PC-3 (cell line): Measurements from ENCODE around the gene HLCS.

ENCODE experiments used
- CTCF ChIP-seq: fragments of 300-600 bp; sonication (generic); conservative IDR thresholded peaks from 2 replicates; pipeline ENCODE4 v1.5.1; 2017; ENCODE audit warnings: antibody characterized with exemption, low read depth, mild to moderate bottlenecking, low read length
- EZH2 ChIP-seq: fragments of 300-600 bp; sonication (generic); IDR thresholded peaks from one replicate; pipeline ENCODE4 v1.6.1; 2017; ENCODE audit warnings: antibody characterized with exemption, mild to moderate bottlenecking, low read length; ENCODE audit not compliant: unreplicated experiment

- TF ChIP-seq CTCF (no peak), EZH2 (no peak)
Observed at GRCh38 chr21:36974851-36975192, 8.4 kb upstream of the HLCS start.
